Jurkat, Clone E6-1 (cell line): Measurements from ENCODE around the gene ANGPTL1.
"Not testable (repeated sequence)": the region's sequence is repeated elsewhere in the genome, so short reads cannot be mapped to it uniquely, and the experiment has no call there.

Source experiments
- DNase-seq: peaks from one replicate; pipeline ENCODE4 v3.0.0-alpha.2; 2011; ENCODE audit warnings: low read depth, low spot score
- H3K4me3 ChIP-seq: 2 replicates; pipeline ENCODE4 v1.5.1; 2011; ENCODE audit warnings: mild to moderate bottlenecking, low read length, control low read depth, moderate library complexity

The ANGPTL1 gene

GRCh38 chr1:178869119-178869697 lies 1.7 kb downstream of the ANGPTL1 start:
- DNase-seq: no peak
- H3K4me3 ChIP-seq: no peak overlapping the region

DNA sequence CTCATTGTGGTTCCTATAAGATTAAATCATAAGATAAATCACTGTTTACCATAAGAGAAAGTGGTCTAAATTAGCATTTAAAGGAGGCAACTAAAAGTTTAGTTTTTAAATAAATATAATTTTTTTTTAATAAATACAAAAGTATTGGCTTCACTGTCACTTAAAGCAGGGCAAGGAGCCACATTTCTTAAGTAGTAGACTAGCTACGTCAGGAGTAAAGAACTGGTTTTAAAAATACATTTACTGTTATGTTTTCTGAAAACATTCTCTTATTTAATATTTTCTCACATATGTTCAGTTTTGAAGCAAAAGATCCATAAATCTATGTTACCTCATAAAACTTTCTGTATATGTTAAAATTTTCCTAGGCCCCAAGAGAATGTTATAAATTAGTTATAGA lies 2.2 kb downstream of the ANGPTL1 start:
- no peak overlapping the region for H3K4me3 ChIP-seq
- DNase-seq: no peak

GRCh38 chr1:178867670-178868069 lies 3.2 kb downstream of the ANGPTL1 start:
- DNase-seq: no peak
- no peak overlapping the region for H3K4me3 ChIP-seq

DNA sequence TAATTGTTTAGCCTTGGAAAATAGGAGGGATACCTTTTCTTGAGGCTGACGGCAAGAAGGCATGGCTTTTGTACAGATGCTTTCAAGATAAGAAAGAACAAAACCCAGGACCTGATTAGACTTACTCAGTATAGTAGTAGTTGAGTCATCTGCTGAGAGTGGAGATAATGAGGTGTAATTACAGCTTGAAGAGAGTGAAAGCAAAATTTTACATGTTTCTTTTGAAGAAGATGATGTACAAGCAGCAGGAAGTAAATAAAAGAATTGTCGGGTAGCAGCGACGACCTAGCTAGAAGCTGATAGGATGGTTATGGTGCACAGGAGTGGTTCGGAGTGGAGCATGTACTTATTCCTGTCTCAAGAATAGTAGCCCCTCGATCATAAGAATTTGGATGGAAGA lies 6.6 kb downstream of the ANGPTL1 start:
- peak; percentile 6 for DNase-seq
- H3K4me3 ChIP-seq: no peak overlapping the region

- H3K4me3 ChIP-seq: no peak overlapping the region
These were observed 8.0 kb downstream of the ANGPTL1 start for GRCh38 chr1:178862864-178863263.

DNA sequence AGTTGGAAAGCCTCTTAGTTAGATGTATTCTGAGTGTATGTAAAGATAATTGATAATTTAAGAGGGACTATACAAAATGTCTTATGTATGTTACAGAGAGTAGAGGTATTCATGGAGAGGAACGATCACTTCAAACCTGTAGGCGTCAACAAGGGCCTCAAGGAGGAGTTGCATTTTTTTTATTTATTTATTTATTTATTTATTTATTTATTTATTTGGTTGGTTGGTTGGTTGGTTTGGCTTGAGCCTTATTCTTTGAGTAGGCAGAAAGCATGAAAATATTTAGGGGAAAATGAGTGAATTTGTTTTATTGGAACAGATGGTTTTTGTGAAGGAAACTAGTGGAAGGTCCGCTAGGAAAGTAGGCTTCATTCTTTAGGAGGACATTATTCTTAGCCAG lies 8.5 kb downstream of the ANGPTL1 start:
- no peak overlapping the region for H3K4me3 ChIP-seq
- no peak for DNase-seq

More at GRCh38 chr1:178862864-178863263, 8.0 kb downstream of the ANGPTL1 start:
- DNase-seq: no peak

DNA sequence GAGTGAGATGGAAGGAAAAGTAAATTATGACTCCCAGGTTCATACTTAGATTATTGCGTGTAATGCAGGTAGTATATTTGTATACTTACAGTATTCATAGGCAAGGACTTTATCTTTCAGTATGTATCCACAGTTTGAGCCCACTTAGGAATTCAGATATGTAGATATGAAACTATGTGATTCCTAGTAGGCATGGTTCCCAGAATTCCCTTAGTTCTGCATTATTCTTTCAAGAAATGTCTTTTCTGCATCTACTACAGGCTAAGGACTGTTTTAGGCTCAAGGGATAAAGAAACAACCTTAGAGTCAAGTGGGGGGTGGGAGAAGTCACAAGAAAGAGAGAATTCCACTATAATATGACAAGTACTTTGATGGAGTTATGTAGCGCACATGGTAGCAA lies 13.8 kb downstream of the ANGPTL1 start:
- DNase-seq: no peak
- H3K4me3 ChIP-seq: no peak overlapping the region

DNA sequence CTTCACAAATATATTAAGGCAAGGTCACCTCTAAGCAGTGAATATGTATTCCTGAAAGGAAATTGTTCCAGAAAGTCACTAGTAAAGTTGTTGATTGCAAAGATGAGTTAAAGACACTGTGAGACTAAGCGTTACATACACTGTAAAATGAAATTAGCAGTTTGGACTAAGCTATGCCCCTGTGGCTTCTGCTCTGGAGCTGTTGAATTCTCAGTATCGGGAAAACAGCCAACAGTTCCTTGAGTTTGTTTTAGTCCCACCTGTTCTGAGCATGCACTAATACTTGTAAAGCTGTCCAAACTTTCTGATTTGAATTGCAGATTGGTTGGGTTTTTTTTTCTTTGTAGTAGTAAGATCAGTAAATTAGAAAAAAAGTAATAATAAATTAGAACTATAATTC lies 21.0 kb downstream of the ANGPTL1 start:
- DNase-seq: no peak
- H3K4me3 ChIP-seq: no peak overlapping the region

DNA sequence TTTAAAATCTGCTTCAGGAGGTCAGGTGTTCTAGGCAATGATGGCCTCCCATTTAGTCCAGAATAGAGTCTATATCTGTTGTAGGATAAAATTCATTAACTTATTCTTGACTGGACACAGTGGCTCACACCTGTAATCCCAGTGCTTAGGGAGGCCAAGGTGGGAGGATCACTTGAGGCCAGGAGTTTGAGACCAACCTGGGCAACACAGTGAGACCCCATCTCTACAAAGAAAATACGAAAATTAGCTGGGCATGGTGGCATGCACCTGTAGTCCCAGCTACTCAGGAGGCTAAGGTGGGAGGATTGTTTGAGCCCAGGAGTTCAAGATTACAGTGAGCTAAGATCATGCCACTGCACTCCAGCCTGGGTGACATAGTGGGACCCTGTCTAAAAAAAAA lies 23.0 kb downstream of the ANGPTL1 start:
- DNase-seq, H3K4me3 ChIP-seq: not testable (repeated sequence)

DNA sequence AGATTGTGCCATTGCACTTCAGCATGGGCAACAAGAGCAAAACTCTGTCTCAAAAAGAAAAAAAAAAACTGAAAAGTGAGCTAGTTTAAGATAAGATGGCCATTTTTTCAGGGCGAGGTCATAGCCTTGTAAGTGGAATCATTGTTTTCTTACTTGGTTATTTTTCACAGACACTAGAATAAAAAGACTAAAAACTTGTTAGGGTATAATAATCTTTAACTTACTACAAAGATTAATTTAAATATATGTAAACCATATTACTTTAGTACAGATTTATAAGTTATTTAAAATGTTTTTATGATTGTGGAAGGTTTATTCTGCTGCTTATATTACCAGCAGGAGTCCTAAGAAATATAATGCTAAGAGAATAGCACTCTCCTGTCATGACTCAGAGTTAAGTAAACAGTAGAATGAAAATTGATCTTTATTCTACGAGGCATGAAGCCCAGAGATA lies 23.5 kb downstream of the ANGPTL1 start:
- DNase-seq: no peak

DNA sequence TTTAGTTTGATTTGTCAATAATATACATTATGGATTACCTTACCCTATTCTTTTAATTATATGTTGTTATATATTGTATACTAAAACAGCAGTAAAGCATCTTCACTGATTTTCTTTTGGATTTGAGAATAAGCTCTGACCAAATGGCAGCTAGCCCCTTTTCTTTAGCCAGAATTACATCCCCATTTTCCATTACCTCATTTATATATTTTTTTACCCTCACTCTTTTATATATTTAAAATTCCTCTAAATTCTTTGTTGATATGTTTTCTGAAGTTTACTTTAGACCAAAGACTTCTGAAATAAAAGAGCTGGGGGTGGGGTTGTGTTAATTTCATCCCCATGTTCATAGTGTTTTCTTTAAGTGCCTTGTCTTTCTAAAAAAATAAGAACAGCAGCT lies 24.6 kb downstream of the ANGPTL1 start:
- H3K4me3 ChIP-seq: no peak overlapping the region
- DNase-seq: no peak

More for the DNA sequence above, 23.5 kb downstream of the ANGPTL1 start:
- H3K4me3 ChIP-seq: no peak overlapping the region

- no peak overlapping the region for H3K4me3 ChIP-seq
- DNase-seq: no peak
These were observed 26.4 kb downstream of the ANGPTL1 start for GRCh38 chr1:178844436-178844835.

DNA sequence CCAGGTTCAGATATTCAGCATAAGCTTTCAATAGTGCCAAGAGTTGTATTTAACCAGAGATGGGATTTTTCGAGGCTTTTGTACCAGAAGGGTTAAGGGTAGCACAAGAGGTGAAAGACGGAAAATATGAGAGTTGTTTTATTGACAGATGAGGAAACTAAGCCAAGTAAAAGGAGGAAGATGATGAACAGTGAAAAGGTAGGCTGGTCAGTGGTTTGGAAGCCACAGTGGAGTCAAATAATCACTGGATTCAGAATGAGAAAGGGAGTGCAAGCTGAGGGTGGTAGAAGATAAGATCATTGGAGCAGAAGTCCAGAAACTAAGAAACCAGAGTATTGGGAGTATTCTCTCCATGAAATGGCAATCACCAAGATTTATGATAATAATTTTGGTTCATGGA lies 45.7 kb downstream of the ANGPTL1 start:
- no peak overlapping the region for H3K4me3 ChIP-seq
- DNase-seq: no peak

DNA sequence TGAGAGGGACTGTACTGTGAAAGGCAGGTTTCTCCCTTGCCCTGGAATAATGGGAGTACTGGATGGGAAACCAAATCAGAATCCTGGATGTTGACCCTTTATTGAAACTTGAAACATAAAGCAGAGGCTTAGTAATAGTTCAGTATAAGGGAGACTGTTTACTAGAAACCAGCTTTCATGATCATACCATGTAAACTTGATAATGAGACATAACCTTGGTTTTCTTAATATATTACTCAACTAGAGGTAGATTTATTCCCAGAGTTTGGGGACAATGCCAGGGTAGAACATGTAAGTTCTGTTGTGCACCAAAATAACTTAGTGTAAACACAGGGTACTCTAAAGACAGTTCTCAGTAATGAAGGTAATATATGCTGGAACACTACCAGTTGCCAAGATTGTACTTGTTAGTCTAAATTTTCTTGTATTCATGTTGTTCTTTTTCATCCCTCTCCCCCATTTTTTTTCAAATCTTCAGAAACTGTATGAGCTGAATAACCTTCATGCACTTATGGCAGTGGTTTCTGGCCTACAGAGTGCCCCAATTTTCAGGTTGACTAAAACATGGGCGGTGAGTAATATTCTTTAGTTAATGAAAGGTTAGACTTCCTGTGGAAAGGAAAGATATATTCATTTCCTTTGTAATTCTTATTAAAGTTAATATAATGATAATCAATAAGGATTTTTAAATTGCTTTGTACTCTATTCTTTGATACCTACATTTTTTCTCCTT lies 49.6 kb downstream of the ANGPTL1 start:
- H3K4me3 ChIP-seq: no peak overlapping the region
- DNase-seq: no peak

DNA sequence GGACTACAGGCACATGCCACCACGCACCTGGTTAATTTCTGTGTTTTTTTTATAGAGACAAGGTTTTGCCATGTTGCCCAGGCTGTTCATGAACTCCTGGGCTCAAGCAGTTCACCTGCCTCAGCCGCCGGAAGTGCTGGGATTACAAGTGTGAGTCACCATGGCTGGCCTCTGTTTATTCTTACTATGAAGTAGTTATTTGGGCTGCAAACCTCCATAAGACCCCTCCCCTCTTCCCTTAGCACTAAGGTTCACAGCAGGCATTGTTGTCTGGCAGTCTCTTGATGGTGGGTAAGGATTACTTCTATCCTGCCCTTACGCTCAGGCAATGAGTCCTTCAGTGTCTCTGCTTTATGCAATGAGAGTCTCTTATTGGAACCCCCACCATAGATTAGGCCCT lies 51.8 kb downstream of the ANGPTL1 start:
- DNase-seq: no peak
- H3K4me3 ChIP-seq: no peak overlapping the region

DNA sequence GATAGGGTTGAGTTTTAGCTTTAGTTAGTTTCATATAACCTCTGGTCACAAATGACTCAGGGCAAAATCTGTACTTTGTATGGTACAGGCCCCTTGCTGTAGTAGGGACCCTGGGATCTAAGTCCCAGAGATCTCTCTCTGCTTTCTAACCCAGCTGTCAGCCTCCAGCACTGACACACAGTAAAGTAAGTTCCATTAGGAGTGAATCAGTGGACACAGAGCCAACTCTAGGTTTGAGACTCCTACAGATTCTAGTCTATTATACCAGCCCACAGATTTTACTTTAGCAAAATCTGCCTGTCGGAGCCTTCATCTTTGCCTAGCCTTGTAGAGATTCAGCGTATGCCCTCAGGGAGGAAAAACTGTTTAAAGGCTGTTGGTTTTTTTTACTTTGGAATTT lies 52.5 kb downstream of the ANGPTL1 start:
- no peak for DNase-seq
- H3K4me3 ChIP-seq: no peak overlapping the region

GRCh38 chr1:178810585-178810984 lies 60.3 kb downstream of the ANGPTL1 start:
- H3K4me3 ChIP-seq: no peak overlapping the region
- DNase-seq: no peak

- no peak overlapping the region for H3K4me3 ChIP-seq
- DNase-seq: no peak
These were observed 62.3 kb downstream of the ANGPTL1 start for GRCh38 chr1:178808529-178808928.

- no peak for DNase-seq
- no peak overlapping the region for H3K4me3 ChIP-seq
These were observed 64.1 kb downstream of the ANGPTL1 start for GRCh38 chr1:178806665-178807300.

GRCh38 chr1:178802873-178803272 lies 68.0 kb downstream of the ANGPTL1 start:
- no peak for DNase-seq
- no peak overlapping the region for H3K4me3 ChIP-seq
